ENCODE measurements around the gene SLC25A28.

- TF ChIP-seq CTCF (conservative IDR thresholded peaks at IDR 0.05; ENCODE audit: low read length), result no peak
- no peak for TF ChIP-seq EZH2phosphoT487 (IDR thresholded peaks at IDR 0.05; ENCODE audit: borderline replicate concordance, low read depth, low read length)
Measured at GRCh38 chr10:99565166-99565565, 55.1 kb downstream of the SLC25A28 start.

Data from OCI-LY7 (cell line).